SJCRH30 (cell line): ENCODE measurements around the gene NAGPA. TPM values are rescaled to one million over a fixed set of nuclear protein-coding genes. Genes with fewer than 3 reads are reported as not detected.

ENCODE experiments used
- DNase-seq, 2 experiments: peaks; one replicate each; pipeline ENCODE4 v3.0.0-alpha.2; 2015 to 2020
- H3K27ac ChIP-seq: fragments of 250-450 bp; sonication (Bioruptor Pico); 2 replicates; pipeline ENCODE4 v1.5.1; 2020; ENCODE audit warnings: mild to moderate bottlenecking, moderate library complexity
- H3K27me3 ChIP-seq: fragments of 250-450 bp; sonication (Bioruptor Pico); 2 replicates; pipeline ENCODE4 v1.5.1; 2020; ENCODE audit warnings: mild to moderate bottlenecking, moderate library complexity
- H3K36me3 ChIP-seq: fragments of 250-450 bp; sonication (Bioruptor Pico); 2 replicates; pipeline ENCODE4 v1.5.1; 2020; ENCODE audit warnings: mild to moderate bottlenecking, moderate library complexity
- H3K4me1 ChIP-seq: fragments of 250-450 bp; sonication (Bioruptor Pico); 2 replicates; pipeline ENCODE4 v1.5.1; 2020; ENCODE audit warnings: mild to moderate bottlenecking, moderate library complexity
- H3K4me3 ChIP-seq: fragments of 250-450 bp; sonication (Bioruptor Pico); 2 replicates; pipeline ENCODE4 v1.5.1; 2020; ENCODE audit warnings: mild to moderate bottlenecking, moderate library complexity
- H3K9me3 ChIP-seq: fragments of 250-450 bp; sonication (Bioruptor Pico); replicated peaks from 2 replicates; pipeline ENCODE4 v1.5.1; 2020; ENCODE audit warnings: mild to moderate bottlenecking, moderate library complexity
- total RNA-seq: library from RNA; depleted of rRNA; stranded (reverse); fragments of >200 nt; shearing (Covaris generic); gene quantifications from 2 replicates; pipeline ENCODE4 v1.2.3, GENCODE V29; 2014

The NAGPA gene
- total RNA-seq, 1 experiment from 2014 or later, result 6.4 TPM

GRCh38 chr16:5025171-5025632 is 8.5 kb downstream of the NAGPA start:
- DNase-seq, result peak; percentile 23 to 27

GRCh38 chr16:5024632-5025031 is 9.1 kb downstream of the NAGPA start:
- DNase-seq, result peak in 1 of 2 experiments; percentile 14
- Histone ChIP-seq H3K27me3 (no peaks in the 10 kb centered on the region), H3K4me1 (no peaks in the 10 kb centered on the region), H3K27ac (no peak overlapping the region), H3K36me3 (no peaks in the 10 kb centered on the region), H3K9me3 (no peaks in the 10 kb centered on the region), H3K4me3 (no peak overlapping the region)

More at GRCh38 chr16:5025171-5025632, 8.5 kb downstream of the NAGPA start:
- H3K9me3 ChIP-seq, result no peaks in the 10 kb centered on the region
- no peaks in the 10 kb centered on the region for H3K27me3 ChIP-seq
- H3K27ac ChIP-seq, result no peak overlapping the region
- H3K36me3 ChIP-seq, result no peaks in the 10 kb centered on the region
- H3K4me1 ChIP-seq, result no peaks in the 10 kb centered on the region
- no peak overlapping the region for H3K4me3 ChIP-seq

- H3K27me3 ChIP-seq, result no peaks in the 10 kb centered on the region
- DNase-seq, result no peak
- no peaks in the 10 kb centered on the region for H3K36me3 ChIP-seq
- no peaks in the 10 kb centered on the region for H3K4me1 ChIP-seq
- no peak overlapping the region for H3K4me3 ChIP-seq
- no peak overlapping the region for H3K27ac ChIP-seq
- no peaks in the 10 kb centered on the region for H3K9me3 ChIP-seq
Measured at GRCh38 chr16:5022521-5022920, 11.2 kb downstream of the NAGPA start.

- H3K36me3 ChIP-seq, result no peaks in the 10 kb centered on the region
- no peak overlapping the region for H3K27ac ChIP-seq
- no peaks in the 10 kb centered on the region for H3K4me1 ChIP-seq
- H3K9me3 ChIP-seq, result no peaks in the 10 kb centered on the region
- H3K4me3 ChIP-seq, result no peak overlapping the region
- DNase-seq, result no peak
- H3K27me3 ChIP-seq, result no peaks in the 10 kb centered on the region
Measured at GRCh38 chr16:5020551-5020950, 13.2 kb downstream of the NAGPA start.

GRCh38 chr16:5019775-5020174 is 14.0 kb downstream of the NAGPA start:
- Histone ChIP-seq H3K27me3 (no peaks in the 10 kb centered on the region), H3K4me1 (no peaks in the 10 kb centered on the region), H3K9me3 (no peaks in the 10 kb centered on the region), H3K36me3 (no peaks in the 10 kb centered on the region), H3K27ac (no peak overlapping the region), H3K4me3 (no peak overlapping the region)
- DNase-seq, result no peak

GRCh38 chr16:5018793-5019192 is 14.9 kb downstream of the NAGPA start:
- H3K4me3 ChIP-seq, result no peak overlapping the region
- H3K9me3 ChIP-seq, result no peaks in the 10 kb centered on the region
- no peaks in the 10 kb centered on the region for H3K4me1 ChIP-seq
- DNase-seq, result no peak
- no peak overlapping the region for H3K27ac ChIP-seq
- no peaks in the 10 kb centered on the region for H3K36me3 ChIP-seq
- no peaks in the 10 kb centered on the region for H3K27me3 ChIP-seq

GRCh38 chr16:5017678-5017969 is 16.1 kb downstream of the NAGPA start:
- Histone ChIP-seq H3K9me3 (no peaks in the 10 kb centered on the region), H3K4me3 (no peak overlapping the region), H3K36me3 (no peaks in the 10 kb centered on the region), H3K27me3 (no peaks in the 10 kb centered on the region), H3K4me1 (no peaks in the 10 kb centered on the region), H3K27ac (no peak overlapping the region)
- DNase-seq, result no peak

GRCh38 chr16:5016967-5017677 is 16.6 kb downstream of the NAGPA start:
- H3K27ac ChIP-seq, result no peak overlapping the region
- H3K9me3 ChIP-seq, result no peaks in the 10 kb centered on the region
- H3K27me3 ChIP-seq, result no peaks in the 10 kb centered on the region
- DNase-seq, result no peak
- H3K4me1 ChIP-seq, result no peaks in the 10 kb centered on the region
- H3K4me3 ChIP-seq, result no peak overlapping the region
- no peaks in the 10 kb centered on the region for H3K36me3 ChIP-seq

GRCh38 chr16:5015887-5016286 is 17.8 kb downstream of the NAGPA start:
- H3K4me1 ChIP-seq, result no peaks in the 10 kb centered on the region
- H3K36me3 ChIP-seq, result no peaks in the 10 kb centered on the region
- no peak for DNase-seq
- peaks cover 4% of the 10 kb centered on the region; the same call in 1 of the 2 replicates for H3K27me3 ChIP-seq
- H3K27ac ChIP-seq, result no peak overlapping the region
- no peak overlapping the region for H3K4me3 ChIP-seq
- no peaks in the 10 kb centered on the region for H3K9me3 ChIP-seq

- Histone ChIP-seq H3K4me1 (no peaks in the 10 kb centered on the region), H3K9me3 (no peaks in the 10 kb centered on the region), H3K27ac (no peak overlapping the region), H3K36me3 (no peaks in the 10 kb centered on the region), H3K27me3 (peaks cover 4% of the 10 kb centered on the region; the same call in 1 of the 2 replicates), H3K4me3 (no peak overlapping the region)
- DNase-seq, result peak in 1 of 2 experiments; percentile 28
Measured at GRCh38 chr16:5015351-5015750, 18.4 kb downstream of the NAGPA start.

GRCh38 chr16:5012887-5013286 is 20.8 kb downstream of the NAGPA start:
- H3K27me3 ChIP-seq, result peaks cover 10% of the 10 kb centered on the region; the same call in 1 of the 2 replicates
- H3K4me3 ChIP-seq, result no peak overlapping the region
- H3K4me1 ChIP-seq, result no peaks in the 10 kb centered on the region

GRCh38 chr16:5011637-5012036 is 22.1 kb downstream of the NAGPA start:
- Histone ChIP-seq H3K27ac (no peak overlapping the region), H3K9me3 (no peaks in the 10 kb centered on the region), H3K36me3 (no peaks in the 10 kb centered on the region), H3K4me1 (no peaks in the 10 kb centered on the region), H3K27me3 (peaks cover 10% of the 10 kb centered on the region; the same call in 1 of the 2 replicates), H3K4me3 (no peak overlapping the region)
- no peak for DNase-seq

More at GRCh38 chr16:5012887-5013286, 20.8 kb downstream of the NAGPA start:
- no peaks in the 10 kb centered on the region for H3K9me3 ChIP-seq
- H3K27ac ChIP-seq, result no peak overlapping the region
- H3K36me3 ChIP-seq, result no peaks in the 10 kb centered on the region
- DNase-seq, result no peak

GRCh38 chr16:5010576-5011329 is 23.0 kb downstream of the NAGPA start:
- no peak for DNase-seq
- Histone ChIP-seq H3K36me3 (no peaks in the 10 kb centered on the region), H3K4me1 (no peaks in the 10 kb centered on the region), H3K9me3 (no peaks in the 10 kb centered on the region), H3K27ac (no peak overlapping the region), H3K4me3 (no peak overlapping the region), H3K27me3 (peaks cover 14% of the 10 kb centered on the region; the same call in 1 of the 2 replicates)

- Histone ChIP-seq H3K36me3 (no peaks in the 10 kb centered on the region), H3K27ac (no peak overlapping the region), H3K27me3 (peaks cover 14% of the 10 kb centered on the region; the same call in 1 of the 2 replicates), H3K9me3 (no peaks in the 10 kb centered on the region), H3K4me1 (no peaks in the 10 kb centered on the region), H3K4me3 (no peak overlapping the region)
- DNase-seq, result no peak
Measured at GRCh38 chr16:5008311-5008731, 25.4 kb downstream of the NAGPA start.

GRCh38 chr16:5007256-5007655 is 26.5 kb downstream of the NAGPA start:
- Histone ChIP-seq H3K4me3 (no peak overlapping the region), H3K27me3 (peaks cover 19% of the 10 kb centered on the region; the same call in 1 of the 2 replicates), H3K4me1 (no peaks in the 10 kb centered on the region), H3K36me3 (no peaks in the 10 kb centered on the region), H3K27ac (no peak overlapping the region), H3K9me3 (no peaks in the 10 kb centered on the region)
- DNase-seq, result no peak
